Urinary bladder (tissue), 4 donors: Measurements from ENCODE around the gene MLST8. TPM values are rescaled to one million over a fixed set of nuclear protein-coding genes. Genes with fewer than 3 reads are reported as not detected.
A peak's percentile ranks its signal among the peaks of the same experiment; 100 is the strongest.

ENCODE experiments used
- DNase-seq: peaks from one replicate; pipeline ENCODE4 v3.0.0-alpha.2; 2015; ENCODE audit errors: extremely low spot score
- H3K27ac ChIP-seq: one replicate; pipeline ENCODE4 v1.5.1; 2013; ENCODE audit warnings: low read depth, mild to moderate bottlenecking, moderate library complexity
- H3K36me3 ChIP-seq: one replicate; pipeline ENCODE4 v1.6.1; 2013; ENCODE audit warnings: mild to moderate bottlenecking, moderate library complexity; ENCODE audit not compliant: insufficient read depth
- H3K4me1 ChIP-seq: one replicate; pipeline ENCODE4 v1.6.1; 2013; ENCODE audit warnings: mild to moderate bottlenecking, moderate library complexity; ENCODE audit not compliant: insufficient read depth
- H3K4me3 ChIP-seq: one replicate; pipeline ENCODE4 v1.5.1; 2013; ENCODE audit warnings: low read depth, low read length
- WGBS: extraction: QIAGEN DNeasy Blood & Tissue Kit; methylation state at CpG from one replicate; pipeline ENCODE4 v1.1.7; 2013; 5-methylcytosine and 5-hydroxymethylcytosine counted together
- polyA plus RNA-seq: library from polyadenylated mRNA; stranded (reverse); fragments of 200-250 nt; gene quantifications from one replicate; pipeline ENCODE4 v1.2.3, GENCODE V29; 2013
- total RNA-seq: library from RNA; depleted of rRNA; stranded (reverse); fragments of >200 nt; gene quantifications from one replicate; pipeline ENCODE4 v1.2.3, GENCODE V29; 2014
- donor health status: healthy with polysubstance abuse.
- donor health status: healthy.

The MLST8 gene
- total and polyA plus RNA-seq, 2 donors = 9.3 to 50.4 TPM

DNA sequence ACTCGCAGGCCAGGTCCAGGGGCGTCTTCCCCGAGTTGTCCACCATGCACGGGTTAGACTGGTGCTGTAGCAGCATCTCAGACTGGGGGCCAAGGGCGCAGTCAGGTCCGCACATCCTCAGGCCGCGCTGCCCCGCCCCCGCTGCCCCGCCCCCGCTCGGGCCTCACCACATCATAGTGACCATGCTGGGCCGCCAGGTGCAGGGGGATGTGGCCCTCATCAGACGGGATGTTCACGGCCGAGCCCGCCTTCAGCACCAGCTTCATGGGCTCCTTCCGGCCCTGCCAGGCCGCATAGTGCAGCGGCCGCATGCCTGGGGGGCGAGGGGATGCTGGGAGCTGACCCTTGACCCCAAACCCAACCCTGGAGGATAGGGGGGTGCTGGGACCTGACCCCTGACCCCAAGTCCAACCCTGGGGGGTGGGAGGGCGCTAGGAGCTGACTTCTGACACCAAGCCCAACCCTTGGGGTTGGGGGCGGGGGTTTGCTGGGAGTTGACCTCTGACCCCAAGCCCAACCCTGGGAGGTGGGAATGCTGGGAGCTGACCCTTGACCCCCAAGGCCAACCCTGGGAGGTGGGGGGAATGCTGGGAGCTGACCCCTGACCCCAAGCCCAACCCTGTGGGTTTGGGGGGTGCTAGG, 15.9 kb upstream of the MLST8 start:
- no peak for DNase-seq
- WGBS = 89% methylated on average over 25 of the region's 25 CpGs
- Histone ChIP-seq H3K27ac (no peak overlapping the region), H3K4me3 (no peak overlapping the region), H3K4me1 (no peaks in the 10 kb centered on the region), H3K36me3 (no peaks in the 10 kb centered on the region)

DNA sequence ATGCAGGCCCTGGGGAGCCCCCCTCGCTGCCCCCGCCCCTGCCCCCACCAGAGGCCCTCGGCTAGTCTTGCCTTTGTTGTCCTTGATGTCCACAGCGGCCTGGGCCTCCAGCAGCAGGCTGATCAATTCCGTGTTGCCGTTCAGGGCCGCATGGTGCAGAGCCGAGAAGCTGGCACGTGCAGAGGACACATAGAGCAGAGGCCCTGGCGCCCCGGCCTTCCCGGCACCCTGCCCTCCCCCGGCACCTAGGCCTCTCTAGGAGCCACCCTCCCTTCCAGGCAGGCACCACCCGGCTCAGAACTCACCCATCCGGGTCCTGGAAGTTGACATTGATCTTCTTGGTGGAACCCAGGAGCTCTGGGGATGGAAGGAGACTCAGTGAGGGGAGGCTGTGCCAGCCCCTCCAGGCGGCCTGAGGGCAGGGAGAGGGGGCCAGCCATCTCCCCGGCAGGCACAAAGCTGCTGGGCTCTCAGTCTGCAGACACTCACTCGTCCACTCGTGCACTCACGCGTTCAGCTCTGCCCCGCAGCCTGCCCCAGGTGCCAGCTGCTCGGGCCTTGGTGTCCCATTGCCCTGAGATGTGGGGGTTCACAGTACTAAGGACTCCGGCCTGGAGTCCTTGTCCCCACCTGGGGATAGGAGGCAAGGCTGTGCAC, 15.1 kb upstream of the MLST8 start:
- Histone ChIP-seq H3K36me3 (no peaks in the 10 kb centered on the region), H3K4me1 (no peaks in the 10 kb centered on the region), H3K27ac (no peak overlapping the region), H3K4me3 (no peak overlapping the region)
- no peak for DNase-seq
- WGBS = 82% methylated on average over 24 of the region's 24 CpGs

DNA sequence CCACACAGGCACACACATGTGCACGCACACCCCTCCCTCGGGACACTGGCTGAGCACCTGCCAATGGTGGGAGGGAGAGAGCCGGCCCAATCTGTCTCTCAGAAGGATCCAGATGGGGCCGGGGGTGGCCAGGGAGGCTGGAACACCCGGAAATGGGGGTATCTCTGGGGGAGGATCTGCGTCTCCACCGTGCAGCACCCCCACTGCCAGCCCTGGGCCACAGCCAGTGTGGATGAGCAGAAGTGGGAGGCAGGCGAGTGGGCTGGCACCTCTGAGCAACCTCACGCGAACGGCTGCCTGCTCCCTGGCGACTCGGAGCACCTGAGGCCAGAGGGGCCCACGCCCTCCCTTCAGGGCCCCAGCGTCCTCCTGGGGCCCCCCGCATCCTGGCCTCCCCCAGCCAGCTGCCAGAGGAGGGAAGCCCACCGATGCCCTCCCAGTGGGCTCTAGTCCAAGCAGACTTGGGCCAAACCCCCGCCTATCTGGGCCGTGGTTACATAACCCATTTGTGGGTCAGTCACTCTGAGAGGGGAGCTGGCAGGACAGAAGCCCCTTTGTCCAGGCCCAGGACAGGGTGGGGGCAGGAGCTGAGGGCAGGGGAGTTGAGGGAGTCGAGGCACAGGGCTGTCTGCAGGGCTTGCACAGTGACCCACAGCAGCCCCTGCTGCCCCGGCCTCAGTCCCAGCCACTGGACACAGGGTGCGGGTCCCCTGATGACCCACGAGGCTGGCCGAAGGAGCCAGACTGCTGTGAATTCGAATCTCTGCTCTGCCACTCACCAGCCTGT, 14.4 kb upstream of the MLST8 start:
- Histone ChIP-seq H3K36me3 (no peaks in the 10 kb centered on the region), H3K4me1 (no peaks in the 10 kb centered on the region), H3K4me3 (no peak overlapping the region), H3K27ac (no peak overlapping the region)
- no peak for DNase-seq
- WGBS = 79% methylated on average over 25 of the region's 25 CpGs

DNA sequence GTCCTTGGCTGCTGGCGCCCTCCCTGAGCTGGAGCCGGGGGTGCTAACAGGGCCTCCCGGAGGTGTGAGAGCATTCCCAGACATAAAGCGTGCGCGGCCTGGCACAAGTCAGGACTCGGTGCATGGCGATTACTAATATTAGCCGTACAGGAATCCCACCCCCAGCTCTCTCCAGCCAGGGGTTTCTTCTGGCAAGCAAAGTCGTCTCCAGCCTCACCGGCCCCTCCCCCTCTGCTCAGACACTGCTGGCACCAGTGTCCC, 13.9 kb upstream of the MLST8 start:
- 81% methylated on average over 11 of the region's 11 CpGs for WGBS
- Histone ChIP-seq H3K4me1 (no peaks in the 10 kb centered on the region), H3K36me3 (no peaks in the 10 kb centered on the region), H3K27ac (no peak overlapping the region), H3K4me3 (no peak overlapping the region)
- no peak for DNase-seq

DNA sequence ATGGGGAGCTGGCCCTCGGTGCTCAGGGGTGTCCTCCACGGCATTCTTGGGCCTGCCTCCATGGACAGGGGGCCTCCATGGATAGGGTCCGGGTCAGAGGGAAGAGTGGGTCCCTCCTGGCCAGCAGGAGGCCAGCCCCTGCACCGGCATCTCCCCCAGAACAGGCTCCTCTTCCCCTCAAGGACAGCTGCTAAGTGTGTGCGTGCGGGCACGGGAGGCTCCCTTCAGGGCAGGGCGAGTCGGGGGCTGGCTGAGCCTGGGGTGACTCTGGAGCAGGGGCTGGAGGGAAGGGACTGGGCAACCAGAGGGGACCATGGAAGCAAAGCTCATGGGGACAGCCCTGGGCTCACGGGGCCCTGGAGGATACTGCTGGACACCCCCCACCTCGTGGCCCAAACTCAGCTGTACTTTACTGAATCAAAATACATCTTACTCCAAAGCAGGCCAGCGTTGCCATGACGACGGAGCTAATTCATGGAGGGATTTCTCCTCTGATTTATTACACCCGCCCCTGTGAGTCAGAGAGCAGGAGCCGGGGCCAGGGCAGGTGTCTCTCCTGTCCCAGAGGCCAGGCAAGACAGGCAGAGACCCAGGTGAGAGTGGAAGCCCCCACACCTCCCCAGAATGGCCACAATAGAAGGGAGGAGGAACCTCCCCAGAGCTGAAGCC, 11.0 kb upstream of the MLST8 start:
- no peak overlapping the region for H3K4me3 ChIP-seq
- H3K4me1 ChIP-seq = no peaks in the 10 kb centered on the region
- no peaks in the 10 kb centered on the region for H3K36me3 ChIP-seq
- 51% methylated on average over 16 of the region's 16 CpGs for WGBS
- peak; percentile 10 for DNase-seq
- no peak overlapping the region for H3K27ac ChIP-seq

DNA sequence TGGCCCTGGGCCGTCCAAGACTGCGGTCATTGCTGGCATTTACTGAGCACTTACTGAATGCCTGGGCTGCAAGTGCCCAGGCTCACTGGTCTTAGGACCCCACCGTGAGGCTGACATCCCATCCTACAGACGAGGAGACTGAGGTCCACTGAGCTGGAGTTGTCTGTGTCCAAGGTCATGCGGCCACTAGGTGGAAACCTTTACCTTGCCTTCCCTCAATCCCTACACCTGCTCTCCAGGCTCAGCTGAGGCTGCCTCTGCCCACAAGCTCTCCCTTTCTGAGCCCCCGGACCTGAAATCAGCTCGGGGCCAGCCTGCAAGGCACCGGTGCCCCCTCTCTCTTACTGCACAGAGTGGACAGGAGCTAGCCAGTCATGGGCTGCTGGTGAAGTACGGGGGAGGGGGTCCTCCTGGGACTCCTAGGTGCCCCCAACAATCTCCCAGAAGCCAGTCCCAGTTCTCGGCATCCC, 10.4 kb upstream of the MLST8 start:
- Histone ChIP-seq H3K36me3 (no peaks in the 10 kb centered on the region), H3K4me3 (no peak overlapping the region), H3K27ac (no peak overlapping the region), H3K4me1 (no peaks in the 10 kb centered on the region)
- DNase-seq = no peak
- 16% methylated on average over 10 of the region's 10 CpGs for WGBS

DNA sequence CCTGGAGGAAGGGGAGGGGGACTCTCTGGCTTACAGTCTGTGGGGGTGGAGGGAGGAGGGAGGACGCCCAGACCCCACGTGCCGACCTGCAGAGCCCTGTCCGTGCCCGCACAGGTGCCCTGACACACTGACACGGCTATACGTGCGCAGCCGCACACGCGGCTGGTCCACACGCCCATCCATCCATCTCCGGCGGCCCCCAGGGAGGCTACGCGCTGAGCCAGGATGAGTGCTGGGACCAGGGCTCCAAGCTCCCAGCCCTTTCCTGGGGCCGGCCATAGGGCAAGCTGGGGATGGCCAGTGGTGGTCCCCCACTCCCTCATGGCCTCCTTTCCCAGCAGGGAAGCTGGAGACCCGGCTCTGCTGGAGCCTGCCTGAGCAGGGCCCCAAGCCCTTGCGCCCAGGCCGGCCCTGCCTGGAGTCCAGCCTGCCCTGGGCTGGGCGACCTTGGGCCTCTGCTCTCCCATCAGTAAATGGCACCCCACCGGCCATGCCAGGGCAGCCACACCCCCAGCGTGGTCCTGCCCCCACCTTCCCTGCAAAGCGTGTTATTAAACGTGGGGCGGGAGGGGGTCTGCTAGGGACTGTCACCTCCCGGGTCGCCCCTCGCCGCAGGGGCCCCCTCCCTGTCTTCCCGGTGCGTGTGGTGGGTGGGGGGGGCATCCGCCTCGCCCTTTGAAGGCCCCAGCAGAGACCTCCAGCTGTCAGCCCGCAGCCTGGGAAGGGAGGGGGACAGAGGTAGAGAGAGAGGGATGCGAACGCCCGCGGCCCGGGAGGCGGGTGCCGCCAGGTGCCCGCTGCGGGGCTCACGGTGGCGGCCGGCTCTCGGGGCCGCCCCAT, 9.7 kb upstream of the MLST8 start:
- H3K27ac ChIP-seq = no peak overlapping the region

DNA sequence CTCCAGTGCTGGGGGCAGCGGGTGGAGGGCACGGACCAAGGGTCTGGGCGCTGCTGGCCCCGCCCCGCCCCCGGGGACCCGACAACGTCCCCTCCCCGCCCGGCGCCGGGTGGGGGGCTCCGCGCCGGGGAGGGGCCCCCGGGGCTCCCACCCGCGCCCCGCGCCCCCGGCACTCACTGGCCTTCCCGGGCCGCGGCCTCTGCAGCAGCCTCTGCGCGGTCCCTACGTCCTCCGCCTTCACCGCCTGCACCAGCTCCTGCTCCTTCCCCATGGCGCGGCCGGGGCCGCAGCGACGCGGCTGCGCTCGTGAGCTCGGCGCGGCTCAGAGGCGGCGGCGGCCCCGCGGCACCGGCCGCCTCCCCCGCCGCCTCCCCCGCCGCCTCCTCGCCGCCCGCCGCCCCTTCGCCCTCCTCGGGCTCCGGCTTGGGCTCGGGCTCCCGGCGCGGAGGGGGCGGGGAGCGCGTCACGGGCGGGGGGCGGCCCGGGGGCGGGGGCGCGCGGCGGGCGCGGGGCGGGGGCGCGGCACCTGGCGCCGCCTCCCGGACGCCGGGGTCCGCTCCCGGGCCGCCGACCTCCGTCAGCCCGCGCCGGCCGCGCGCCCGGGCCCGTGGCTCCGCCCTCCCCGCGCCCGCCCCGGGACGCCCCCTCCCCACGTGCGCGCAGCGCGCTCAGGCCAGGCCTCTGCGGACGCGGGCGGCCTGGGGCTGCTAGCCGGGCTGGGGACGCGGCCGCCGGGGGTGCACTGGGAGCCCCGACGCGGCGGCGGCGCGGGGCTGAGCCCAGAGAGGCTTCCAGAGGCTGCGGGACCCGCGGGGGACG, 8.9 kb upstream of the MLST8 start, which contains the start of gene CASKIN1:
TSS of gene CASKIN1 (minus strand) at position 444 of the 819 bp plus-strand sequence. CDS start at position 271, 173 bp downstream.
- under 1% methylated on average over 114 of the region's 129 CpGs for WGBS
- H3K4me3 ChIP-seq = peak within 1 kb of the TSS; percentile 54
- H3K36me3 ChIP-seq = no peaks in the 10 kb centered on the region
- H3K27ac ChIP-seq = no peak within 1 kb of the TSS
- H3K4me1 ChIP-seq = no peaks in the 10 kb centered on the region
- no peak for DNase-seq

More for the DNA sequence above, 9.7 kb upstream of the MLST8 start:
- WGBS = 3% methylated on average over 49 of the region's 49 CpGs
- H3K4me1 ChIP-seq = no peaks in the 10 kb centered on the region
- peak overlapping the region; percentile 54 for H3K4me3 ChIP-seq
- DNase-seq = no peak
- no peaks in the 10 kb centered on the region for H3K36me3 ChIP-seq

DNA sequence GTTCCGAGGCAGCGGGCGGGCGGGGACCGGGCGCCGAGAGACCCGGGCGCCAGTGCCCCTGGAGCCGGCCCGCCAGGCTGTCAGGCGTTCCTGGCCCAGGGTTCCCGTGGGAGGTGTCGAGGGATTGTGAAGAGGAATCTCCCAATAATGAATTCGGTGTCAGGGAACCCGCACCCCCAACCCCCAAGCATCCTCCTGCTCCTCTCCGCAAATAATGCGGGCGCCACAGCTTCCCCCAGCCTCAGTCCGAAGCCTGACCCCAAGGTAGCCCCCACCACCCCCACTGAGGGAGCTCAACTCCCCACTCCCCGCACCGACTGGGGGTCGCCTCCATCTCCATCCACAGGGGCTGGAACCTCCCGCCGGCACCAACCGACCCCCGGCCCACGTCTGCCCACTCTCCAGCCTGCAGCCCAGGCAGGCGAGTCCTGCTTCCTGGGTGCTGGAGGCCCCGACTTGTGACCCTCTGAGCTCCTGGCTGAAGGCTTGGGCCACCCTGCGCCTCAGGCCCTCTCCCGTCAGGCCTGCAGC, 8.2 kb upstream of the MLST8 start:
- no peak overlapping the region for H3K27ac ChIP-seq
- DNase-seq = no peak
- no peaks in the 10 kb centered on the region for H3K4me1 ChIP-seq
- 24% methylated on average over 32 of the region's 32 CpGs for WGBS
- H3K36me3 ChIP-seq = no peaks in the 10 kb centered on the region
- peak overlapping the region; percentile 54 for H3K4me3 ChIP-seq

DNA sequence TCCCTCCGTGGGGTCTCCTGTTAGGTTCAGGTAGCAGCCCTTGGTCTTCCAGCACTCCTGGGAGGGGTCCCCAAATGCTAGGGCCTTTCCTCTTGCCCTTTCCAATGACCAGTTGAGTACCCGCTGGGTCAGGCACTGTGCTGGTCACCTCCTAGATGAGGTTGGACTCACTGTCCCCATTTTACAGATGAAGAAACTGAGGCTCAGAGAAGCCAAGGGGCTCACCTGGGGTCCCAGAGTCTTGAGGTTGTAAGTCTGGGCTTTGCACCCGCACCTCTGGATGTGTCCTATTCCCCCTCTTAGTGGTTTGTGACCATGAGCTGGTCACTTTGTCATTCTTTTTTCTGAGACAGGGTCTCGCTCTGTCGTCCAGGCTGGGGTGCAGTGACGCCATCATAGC, 7.5 kb upstream of the MLST8 start:
- no peaks in the 10 kb centered on the region for H3K4me1 ChIP-seq
- no peak overlapping the region for H3K27ac ChIP-seq
- no peak for DNase-seq
- H3K4me3 ChIP-seq = no peak overlapping the region
- 82% methylated on average over 6 of the region's 6 CpGs for WGBS
- no peaks in the 10 kb centered on the region for H3K36me3 ChIP-seq

DNA sequence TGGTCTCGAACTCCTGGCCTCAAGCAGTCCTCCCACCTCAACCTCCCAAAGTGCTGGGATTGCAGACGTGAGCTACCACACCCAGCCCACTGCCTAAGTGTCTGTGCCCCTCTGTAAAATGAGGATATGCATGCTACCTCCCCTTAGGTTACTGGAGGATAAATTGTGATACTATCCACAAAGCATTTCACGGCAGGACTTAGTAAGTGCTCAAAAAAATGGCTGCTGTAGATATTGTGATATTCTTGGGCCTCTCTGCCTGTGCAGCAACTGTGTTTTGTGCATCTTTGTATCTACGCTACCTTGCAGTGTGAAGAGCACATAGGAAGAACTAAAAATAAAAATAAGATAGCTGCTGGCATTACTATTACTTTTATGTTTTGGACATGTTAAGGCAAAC, 7.0 kb upstream of the MLST8 start:
- WGBS = 64% methylated on average over 4 of the region's 4 CpGs
- no peak for DNase-seq
- Histone ChIP-seq H3K27ac (no peak overlapping the region), H3K4me1 (no peaks in the 10 kb centered on the region), H3K4me3 (no peak overlapping the region), H3K36me3 (no peaks in the 10 kb centered on the region)

DNA sequence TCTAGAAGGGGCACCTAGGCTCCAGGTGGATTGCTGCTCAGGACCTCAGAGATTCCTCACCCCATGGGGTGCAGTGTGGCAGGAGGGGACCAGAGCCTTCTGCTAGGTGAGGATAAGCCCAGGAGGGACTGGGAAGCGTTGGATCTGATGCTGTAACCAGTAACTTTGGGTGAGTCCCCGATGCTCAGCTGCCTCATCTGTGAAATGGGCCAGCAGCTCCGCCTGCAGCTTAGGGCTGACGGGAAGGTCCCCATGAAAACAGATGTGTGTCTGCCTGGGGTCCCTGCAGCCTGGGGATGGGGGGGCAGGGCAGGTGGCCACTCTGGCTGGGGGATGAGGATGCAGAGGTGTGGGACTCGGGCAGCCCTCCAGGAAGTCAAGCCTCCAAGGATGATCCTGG, 6.2 kb upstream of the MLST8 start:
- Histone ChIP-seq H3K4me3 (no peak overlapping the region), H3K4me1 (no peaks in the 10 kb centered on the region), H3K27ac (no peak overlapping the region), H3K36me3 (no peaks in the 10 kb centered on the region)
- WGBS = 68% methylated on average over 5 of the region's 5 CpGs
- no peak for DNase-seq
